ENCODE results near the gene SYT1.

Gene SYT1

DNA sequence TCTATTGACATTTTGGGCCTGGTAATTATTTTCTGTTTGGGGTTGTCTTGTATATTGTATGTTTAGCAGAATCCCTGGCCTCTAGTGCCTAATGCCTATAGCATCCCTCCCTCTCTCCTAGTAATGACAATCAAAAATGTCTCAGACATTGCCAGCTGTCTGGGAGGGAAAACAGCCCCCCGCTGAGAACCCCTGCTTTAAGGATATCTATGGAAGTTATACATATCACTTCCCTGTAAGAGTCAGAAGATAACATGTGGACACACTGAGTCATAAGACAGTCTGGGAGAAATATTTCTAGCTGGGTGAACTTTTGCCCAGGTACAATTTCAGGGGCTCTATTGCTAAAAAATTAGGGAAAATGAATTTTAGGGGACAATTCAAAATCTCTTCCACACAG, 571.2 kb downstream of the SYT1 start:
- TF ChIP-seq, protein P1, sequence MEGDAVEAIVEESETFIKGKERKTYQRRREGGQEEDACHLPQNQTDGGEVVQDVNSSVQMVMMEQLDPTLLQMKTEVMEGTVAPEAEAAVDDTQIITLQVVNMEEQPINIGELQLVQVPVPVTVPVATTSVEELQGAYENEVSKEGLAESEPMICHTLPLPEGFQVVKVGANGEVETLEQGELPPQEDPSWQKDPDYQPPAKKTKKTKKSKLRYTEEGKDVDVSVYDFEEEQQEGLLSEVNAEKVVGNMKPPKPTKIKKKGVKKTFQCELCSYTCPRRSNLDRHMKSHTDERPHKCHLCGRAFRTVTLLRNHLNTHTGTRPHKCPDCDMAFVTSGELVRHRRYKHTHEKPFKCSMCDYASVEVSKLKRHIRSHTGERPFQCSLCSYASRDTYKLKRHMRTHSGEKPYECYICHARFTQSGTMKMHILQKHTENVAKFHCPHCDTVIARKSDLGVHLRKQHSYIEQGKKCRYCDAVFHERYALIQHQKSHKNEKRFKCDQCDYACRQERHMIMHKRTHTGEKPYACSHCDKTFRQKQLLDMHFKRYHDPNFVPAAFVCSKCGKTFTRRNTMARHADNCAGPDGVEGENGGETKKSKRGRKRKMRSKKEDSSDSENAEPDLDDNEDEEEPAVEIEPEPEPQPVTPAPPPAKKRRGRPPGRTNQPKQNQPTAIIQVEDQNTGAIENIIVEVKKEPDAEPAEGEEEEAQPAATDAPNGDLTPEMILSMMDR (IDR thresholded peaks at IDR 0.05; ENCODE audit: low read depth, low read length, missing control alignments) = no peak
- peak overlapping the region; percentile 16 for H3K27ac ChIP-seq
- H3K36me3 ChIP-seq (replicated peaks) = no peaks in the 10 kb centered on the region
- no peaks in the 10 kb centered on the region for H3K27me3 ChIP-seq (replicated peaks)
- DNase-seq = peak; percentile 79
- no peak overlapping the region for H3K4me3 ChIP-seq (ENCODE audit: low read depth, low read length)
- in situ Hi-C loops (cut with HindIII; ENCODE audit: low pct_ligation_motif_present, low sequenced_read_pairs) = no loop called here

- no peaks in the 10 kb centered on the region for H3K36me3 ChIP-seq (replicated peaks)
- in situ Hi-C loops (cut with HindIII; ENCODE audit: low pct_ligation_motif_present, low sequenced_read_pairs) = no loop called here
- no peak overlapping the region for H3K4me3 ChIP-seq (ENCODE audit: low read depth, low read length)
- no peaks in the 10 kb centered on the region for H3K27me3 ChIP-seq (replicated peaks)
- TF ChIP-seq, protein P1 (IDR thresholded peaks at IDR 0.05; ENCODE audit: low read depth, low read length, missing control alignments) = no peak
- H3K27ac ChIP-seq = peak overlapping the region; percentile 19
- DNase-seq = no peak
These were observed 574.1 kb downstream of the SYT1 start for GRCh38 chr12:79438480-79439174.

GRCh38 chr12:79439175-79439825, 574.7 kb downstream of the SYT1 start:
- H3K36me3 ChIP-seq (replicated peaks) = no peaks in the 10 kb centered on the region
- DNase-seq = no peak
- TF ChIP-seq, protein P1 (IDR thresholded peaks at IDR 0.05; ENCODE audit: low read depth, low read length, missing control alignments) = no peak

DNA sequence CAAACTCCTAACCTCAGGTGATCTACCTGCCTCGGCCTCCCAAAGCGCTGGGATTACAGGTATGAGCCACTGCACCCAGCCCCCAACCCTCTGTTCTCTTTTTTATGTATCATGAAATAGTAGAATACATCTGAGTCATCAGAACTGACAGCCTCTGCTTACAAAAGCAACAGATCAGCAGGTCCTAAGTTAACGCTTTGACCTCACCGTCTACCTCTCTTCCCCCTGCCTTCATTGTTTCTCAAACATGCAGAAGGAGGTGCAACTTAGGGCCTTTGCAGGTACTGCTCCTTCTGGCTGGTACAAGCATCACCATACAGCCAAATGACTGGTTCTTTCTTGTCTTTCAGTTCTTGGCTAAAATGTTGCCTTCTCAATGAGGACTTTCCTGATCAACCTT, 577.0 kb downstream of the SYT1 start:
- DNase-seq = no peak
- in situ Hi-C loops (cut with HindIII; ENCODE audit: low pct_ligation_motif_present, low sequenced_read_pairs) = no loop called here
- H3K4me3 ChIP-seq (ENCODE audit: low read depth, low read length) = no peak overlapping the region
- H3K36me3 ChIP-seq (replicated peaks) = no peaks in the 10 kb centered on the region
- TF ChIP-seq, protein P1 (IDR thresholded peaks at IDR 0.05; ENCODE audit: low read depth, low read length, missing control alignments) = no peak
- H3K27ac ChIP-seq = no peak overlapping the region
- H3K27me3 ChIP-seq (replicated peaks) = no peaks in the 10 kb centered on the region

More at GRCh38 chr12:79439175-79439825, 574.7 kb downstream of the SYT1 start:
- in situ Hi-C loops (cut with HindIII; ENCODE audit: low pct_ligation_motif_present, low sequenced_read_pairs) = no loop called here
- Histone ChIP-seq H3K27ac (peak overlapping the region; percentile 19), H3K27me3 (replicated peaks) (no peaks in the 10 kb centered on the region), H3K4me3 (ENCODE audit: low read depth, low read length) (no peak overlapping the region)

DNA sequence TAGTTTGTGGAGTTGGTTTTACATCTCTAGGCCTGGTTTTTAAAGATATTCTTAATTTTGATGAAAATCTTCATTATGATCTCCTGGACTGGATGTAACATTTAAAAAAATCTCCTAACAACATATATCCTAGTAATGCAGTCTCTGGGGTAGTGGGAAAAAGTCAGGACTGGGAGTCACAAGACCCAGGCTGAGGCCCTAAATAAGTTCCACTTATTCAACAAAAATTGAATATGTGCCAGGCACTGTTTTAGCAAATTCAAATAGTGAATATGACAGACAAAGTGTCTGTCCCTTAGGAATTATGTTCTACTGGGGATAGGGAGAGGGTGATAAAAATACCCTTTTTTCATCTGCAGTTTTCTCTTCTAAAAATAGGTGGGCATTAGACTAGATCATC, 577.8 kb downstream of the SYT1 start:
- TF ChIP-seq, protein P1 (IDR thresholded peaks at IDR 0.05; ENCODE audit: low read depth, low read length, missing control alignments) = no peak

More for the DNA sequence above, 577.8 kb downstream of the SYT1 start:
- no peak for DNase-seq
- in situ Hi-C loops (cut with HindIII; ENCODE audit: low pct_ligation_motif_present, low sequenced_read_pairs) = no loop called here
- Histone ChIP-seq H3K27me3 (replicated peaks) (no peaks in the 10 kb centered on the region), H3K27ac (no peak overlapping the region), H3K36me3 (replicated peaks) (no peaks in the 10 kb centered on the region), H3K4me3 (ENCODE audit: low read depth, low read length) (no peak overlapping the region)
